Fibroblast of pulmonary artery (primary cell): ENCODE results near the gene C8B.
A peak's percentile ranks its signal among the peaks of the same experiment; 100 is the strongest.

Experiments
- DNase-seq: peaks from one replicate; pipeline ENCODE4 v3.0.0-alpha.2; 2010; ENCODE audit warnings: low read depth
- H3K4me3 ChIP-seq: replicated peaks from 2 replicates; pipeline ENCODE4 v1.5.1; 2011; ENCODE audit warnings: low read depth, mild to moderate bottlenecking, control low read depth, low read length, moderate library complexity
- CTCF ChIP-seq: IDR thresholded peaks from 2 replicates; pipeline ENCODE4 v1.5.1; 2011; ENCODE audit warnings: mild to moderate bottlenecking, control low read depth, low read length, inconsistent platforms; ENCODE audit errors: missing control alignments

C8B gene

GRCh38 chr1:56954664-56955063 lies 11.2 kb downstream of the C8B start:
- no peak for DNase-seq
- H3K4me3 ChIP-seq: no peak overlapping the region
- TF ChIP-seq CTCF: no peak

- no peak overlapping the region for H3K4me3 ChIP-seq
- DNase-seq: no peak
- TF ChIP-seq CTCF: no peak
These were observed 12.4 kb downstream of the C8B start for GRCh38 chr1:56953386-56953785.

- H3K4me3 ChIP-seq: no peak overlapping the region
- no peak for TF ChIP-seq CTCF
- no peak for DNase-seq
These were observed 13.3 kb downstream of the C8B start for GRCh38 chr1:56952501-56952900.

GRCh38 chr1:56948403-56949023 lies 17.3 kb downstream of the C8B start:
- no peak for TF ChIP-seq CTCF

GRCh38 chr1:56940039-56940438 lies 25.8 kb downstream of the C8B start:
- TF ChIP-seq CTCF: no peak
- no peak for DNase-seq

More at GRCh38 chr1:56948403-56949023, 17.3 kb downstream of the C8B start:
- H3K4me3 ChIP-seq: no peak overlapping the region
- peak; percentile 33 for DNase-seq

GRCh38 chr1:56939209-56939608 lies 26.6 kb downstream of the C8B start:
- TF ChIP-seq CTCF: no peak
- no peak for DNase-seq
- no peak overlapping the region for H3K4me3 ChIP-seq

More at GRCh38 chr1:56940039-56940438, 25.8 kb downstream of the C8B start:
- no peak overlapping the region for H3K4me3 ChIP-seq

GRCh38 chr1:56938646-56939045 lies 27.2 kb downstream of the C8B start:
- no peak for TF ChIP-seq CTCF
- H3K4me3 ChIP-seq: no peak overlapping the region
- DNase-seq: no peak
